Vagina (tissue), 2 donors: ENCODE data around the gene ABCB10.

Experiments used
- POLR2A ChIP-seq, 2 donors: fragments of 450-650 bp; IDR thresholded peaks; one replicate each; pipeline ENCODE4 v1.6.1; 2017; ENCODE audit warnings: antibody characterized with exemption in 2 of 2, mild to moderate bottlenecking in 2 of 2, moderate library complexity in 2 of 2
- TF ChIP-seq, protein P1 (sequence below), 3 experiments: fragments of 450-650 bp in 2 of 3; fragments of 200-600 bp in 1 of 3; sonication (generic) in 1 of 3; IDR thresholded peaks; one replicate each; pipeline ENCODE4 v1.5.1; 2017 to 2019; ENCODE audit warnings: antibody characterized with exemption in 3 of 3, mild to moderate bottlenecking in 2 of 3, moderate library complexity in 2 of 3

DNA sequence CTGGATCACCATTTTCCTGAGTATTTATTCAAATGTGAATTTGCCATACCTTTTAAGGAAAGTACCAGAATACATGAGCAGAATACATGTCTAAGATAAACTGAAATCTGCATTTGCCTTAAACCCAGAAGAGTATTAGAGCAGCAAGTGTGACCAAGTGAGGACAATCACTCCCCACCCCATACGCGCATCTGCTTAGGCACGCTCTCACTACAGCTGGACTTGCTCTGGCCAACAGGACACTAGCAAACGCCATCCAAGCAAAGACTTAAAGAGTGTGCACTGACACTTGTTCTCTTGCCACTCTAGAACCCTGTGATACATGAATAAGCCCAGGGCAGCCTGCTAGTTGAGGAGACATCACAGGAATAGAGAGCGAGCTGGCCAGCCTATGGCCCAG lies 76.0 kb downstream of the ABCB10 start:
- TF ChIP-seq, protein P1, sequence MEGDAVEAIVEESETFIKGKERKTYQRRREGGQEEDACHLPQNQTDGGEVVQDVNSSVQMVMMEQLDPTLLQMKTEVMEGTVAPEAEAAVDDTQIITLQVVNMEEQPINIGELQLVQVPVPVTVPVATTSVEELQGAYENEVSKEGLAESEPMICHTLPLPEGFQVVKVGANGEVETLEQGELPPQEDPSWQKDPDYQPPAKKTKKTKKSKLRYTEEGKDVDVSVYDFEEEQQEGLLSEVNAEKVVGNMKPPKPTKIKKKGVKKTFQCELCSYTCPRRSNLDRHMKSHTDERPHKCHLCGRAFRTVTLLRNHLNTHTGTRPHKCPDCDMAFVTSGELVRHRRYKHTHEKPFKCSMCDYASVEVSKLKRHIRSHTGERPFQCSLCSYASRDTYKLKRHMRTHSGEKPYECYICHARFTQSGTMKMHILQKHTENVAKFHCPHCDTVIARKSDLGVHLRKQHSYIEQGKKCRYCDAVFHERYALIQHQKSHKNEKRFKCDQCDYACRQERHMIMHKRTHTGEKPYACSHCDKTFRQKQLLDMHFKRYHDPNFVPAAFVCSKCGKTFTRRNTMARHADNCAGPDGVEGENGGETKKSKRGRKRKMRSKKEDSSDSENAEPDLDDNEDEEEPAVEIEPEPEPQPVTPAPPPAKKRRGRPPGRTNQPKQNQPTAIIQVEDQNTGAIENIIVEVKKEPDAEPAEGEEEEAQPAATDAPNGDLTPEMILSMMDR (IDR thresholded peaks at IDR 0.05) = no peak
- TF ChIP-seq POLR2A (IDR thresholded peaks at IDR 0.05) = no peak
